HG02678 (cell line): ENCODE measurements around the gene NFIC.

Experiments
- ATAC-seq: cut with Tn5 transposase; IDR thresholded peaks from one replicate; pipeline ENCODE4 v1.9.1; 2021; ENCODE audit warnings: mild to moderate bottlenecking, moderate library complexity; ENCODE audit not compliant: unreplicated experiment

The NFIC gene

DNA sequence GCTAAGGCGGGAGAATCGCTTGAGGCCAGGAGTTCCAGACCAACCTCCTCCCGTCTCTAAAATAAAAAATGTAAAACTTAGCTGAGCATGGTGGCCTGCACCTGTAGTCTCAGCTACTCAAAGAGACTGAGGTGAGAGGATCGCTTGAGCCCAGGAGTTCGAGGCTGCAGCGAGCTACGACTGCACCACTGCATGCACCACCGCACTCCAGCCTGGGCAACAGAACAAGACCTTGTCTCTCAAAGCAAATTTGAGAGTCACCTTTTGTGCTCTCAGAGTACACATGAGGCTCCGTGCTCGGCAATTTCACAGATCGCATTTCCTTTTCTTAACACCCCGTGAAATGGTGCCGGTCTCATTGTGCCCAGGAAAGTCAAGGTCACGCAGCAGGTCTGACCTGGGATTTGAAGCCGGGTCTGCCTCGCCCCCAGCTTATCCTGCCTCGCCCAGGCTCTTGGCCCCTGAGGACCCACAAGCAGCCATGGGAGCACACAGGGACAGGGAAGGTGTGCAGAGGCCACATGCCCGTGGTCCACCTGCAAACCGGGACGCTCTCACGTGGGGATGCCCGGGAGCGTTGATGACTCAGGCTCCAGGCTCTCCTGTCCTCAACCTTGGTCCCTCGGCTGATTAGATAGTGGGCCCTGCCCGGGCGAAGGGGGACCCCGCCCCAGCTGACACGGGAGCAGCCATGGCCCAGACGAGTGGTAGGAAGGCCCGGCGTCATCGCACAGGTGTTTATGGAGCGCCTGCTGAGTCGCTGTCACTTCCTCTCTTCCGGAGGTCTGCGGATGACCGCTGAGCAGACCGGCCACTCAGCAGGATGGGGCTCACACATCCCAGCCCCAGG lies 115.1 kb downstream of the NFIC start:
- no peak for ATAC-seq

DNA sequence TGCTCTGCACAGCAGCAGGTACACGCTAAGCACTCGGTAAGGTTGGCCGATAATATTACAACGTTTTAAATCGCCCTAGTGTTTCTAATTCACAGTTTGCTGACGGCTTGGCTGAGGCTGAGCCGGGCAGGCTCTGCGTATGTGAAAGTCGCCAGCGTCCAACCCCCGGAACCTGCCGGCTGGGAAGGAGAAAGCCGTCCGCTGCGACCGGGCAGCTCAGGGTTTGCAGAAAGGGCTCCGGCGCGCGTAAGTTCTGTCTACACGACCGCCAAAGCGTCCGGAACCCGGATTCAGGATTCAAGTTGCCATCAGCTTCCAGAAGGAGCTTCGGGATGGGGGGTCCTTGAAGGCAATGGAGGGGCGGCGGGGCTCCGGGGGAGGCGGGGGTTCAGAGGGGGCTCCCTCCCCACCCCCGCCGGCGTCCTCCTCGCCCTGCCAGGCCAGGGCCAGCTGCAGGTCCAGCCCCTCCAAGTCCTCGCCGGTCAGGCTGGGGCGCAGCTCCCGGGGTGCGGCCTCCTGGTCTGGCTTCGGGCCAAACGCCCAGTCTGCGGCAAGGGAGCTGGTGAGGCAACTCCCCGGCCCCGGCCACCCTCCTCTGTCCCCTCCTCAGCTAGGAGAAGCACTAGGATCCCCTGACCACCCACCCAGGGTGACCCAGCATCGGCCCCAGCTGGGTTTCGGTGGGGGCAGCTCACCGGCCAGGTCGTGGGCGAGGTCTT lies 116.3 kb downstream of the NFIC start:
- ATAC-seq, result no peak

DNA sequence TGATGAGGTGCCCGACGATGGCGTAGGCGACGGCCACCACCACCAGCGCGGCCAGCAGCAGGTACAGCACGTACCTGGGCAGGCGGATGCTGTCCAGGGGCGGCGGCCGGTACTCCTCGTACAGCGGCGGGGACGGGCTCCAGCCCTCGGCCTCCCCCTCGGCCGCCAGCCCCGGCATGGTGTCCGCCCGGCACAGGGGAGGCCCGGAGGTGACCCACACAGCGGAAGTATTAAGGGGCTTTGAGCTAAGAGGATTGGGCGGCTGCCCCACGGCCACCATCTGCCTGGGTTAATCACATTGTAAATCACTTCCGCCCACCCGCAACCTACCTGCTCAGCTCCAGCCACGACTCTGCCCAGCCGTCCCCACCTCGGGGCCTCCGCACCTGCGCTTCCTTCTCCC lies 116.8 kb downstream of the NFIC start, which contains the start of gene SMIM44:
TSS of gene SMIM44 (minus strand) at position 216 of the 403 bp plus-strand sequence. CDS start at position 178, 38 bp downstream.
- no peak for ATAC-seq

DNA sequence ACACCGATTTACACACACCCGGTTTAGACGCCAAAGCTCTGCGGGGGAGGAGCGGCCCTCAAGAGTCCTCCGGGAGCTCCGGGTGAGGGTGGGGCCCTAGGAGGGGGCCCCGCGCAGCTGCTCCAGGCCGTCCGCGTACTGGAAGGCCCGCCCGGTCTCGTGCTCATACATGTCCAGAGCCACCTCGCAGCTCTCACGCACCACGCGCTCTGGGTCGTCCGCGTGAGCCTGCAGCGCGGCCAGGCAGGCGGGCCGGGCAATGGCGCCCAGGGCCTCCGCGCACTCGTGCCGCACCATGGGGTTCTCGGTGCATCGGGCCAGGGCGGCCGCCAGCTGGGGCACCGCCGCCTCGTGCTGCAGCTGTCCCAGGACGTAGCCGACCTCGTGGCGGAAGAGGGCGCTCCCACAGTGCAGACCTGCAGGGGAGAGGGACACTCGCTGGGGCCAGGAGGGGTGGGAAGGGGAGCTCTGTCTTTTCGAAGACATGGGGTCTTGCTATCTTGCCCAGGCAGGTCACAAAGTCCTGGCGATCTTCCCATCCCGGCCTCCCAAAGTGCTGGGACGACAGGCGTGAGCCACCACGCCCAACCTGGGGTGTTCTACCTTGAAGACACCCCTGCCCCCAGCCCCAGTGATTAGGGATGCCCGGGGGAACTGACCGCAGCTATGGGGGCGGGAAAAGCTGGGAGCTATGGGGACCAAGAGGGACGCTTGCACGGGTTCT lies 125.2 kb downstream of the NFIC start:
- no peak for ATAC-seq

DNA sequence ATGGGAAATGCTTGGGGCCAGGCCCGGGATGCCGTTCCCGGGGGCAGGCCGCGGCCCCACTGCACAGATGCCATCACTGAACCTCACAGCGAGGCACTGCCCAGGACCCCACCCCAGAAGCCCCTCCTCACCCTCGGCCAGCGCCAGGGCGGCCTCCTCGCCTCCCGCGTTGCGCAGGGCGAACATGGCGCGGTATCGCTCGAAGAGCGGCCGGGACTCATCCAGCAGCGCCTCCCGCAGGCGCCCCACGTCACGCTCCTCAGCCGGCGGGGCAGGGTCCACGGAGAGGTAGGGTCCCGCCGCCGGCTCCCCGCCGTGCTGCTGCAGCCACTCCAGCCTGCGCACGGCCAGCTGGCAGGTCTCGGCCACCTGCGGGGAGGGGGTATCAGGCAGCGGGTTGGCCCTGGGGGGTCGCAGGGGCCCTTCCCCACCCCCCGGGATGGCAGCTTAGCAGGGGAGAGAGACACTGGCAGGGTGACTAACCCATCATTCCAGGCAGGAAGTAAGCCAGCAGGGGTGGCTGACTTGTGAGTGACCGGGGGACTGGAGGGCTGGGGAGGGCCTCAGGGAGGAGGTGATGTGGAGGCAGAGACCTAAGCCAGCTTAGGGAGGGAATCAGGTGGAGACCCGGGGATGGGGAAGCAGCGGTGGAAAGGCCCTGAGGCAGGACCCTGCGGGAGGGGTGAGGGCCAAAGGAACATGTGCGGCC lies 125.9 kb downstream of the NFIC start:
- no peak for ATAC-seq

DNA sequence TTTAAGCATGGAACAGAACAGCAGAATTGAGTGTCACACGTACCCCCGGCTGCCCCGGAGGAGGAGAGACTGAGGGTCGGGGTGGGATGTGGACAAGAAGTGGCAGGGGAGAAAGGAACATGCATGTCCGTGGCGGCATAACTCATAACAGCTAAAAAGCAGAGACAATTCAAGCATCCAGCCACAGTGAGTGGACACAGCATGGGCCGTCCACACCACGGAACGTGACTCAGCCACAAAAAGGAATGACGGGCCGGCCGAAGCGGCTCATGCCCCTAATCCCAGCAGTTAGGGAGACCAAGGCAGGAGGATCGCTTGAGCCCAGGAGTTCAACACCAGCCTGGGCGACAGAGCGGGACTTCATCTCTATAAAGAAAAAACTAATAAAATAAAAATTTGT lies 126.5 kb downstream of the NFIC start:
- ATAC-seq, result no peak

DNA sequence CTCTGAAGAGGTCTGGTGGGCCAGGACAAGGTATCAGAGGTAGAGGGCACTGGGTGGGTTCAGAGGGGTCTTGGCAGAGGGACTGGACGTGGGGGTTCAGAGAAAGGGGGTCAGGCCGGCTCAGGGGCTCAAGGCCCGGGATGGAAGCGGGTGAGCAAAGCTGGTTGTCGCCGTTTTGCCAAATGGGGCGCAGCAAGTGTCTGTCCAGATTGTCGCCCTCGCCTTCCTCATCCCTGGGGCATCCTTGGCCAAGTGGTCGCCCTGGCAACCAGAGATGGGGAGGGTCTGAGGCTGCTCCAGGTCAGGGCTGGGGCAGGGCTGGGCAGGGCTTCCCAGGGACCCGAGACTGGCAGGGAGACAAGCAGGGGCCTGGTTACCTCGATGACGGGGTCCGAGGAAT lies 127.3 kb downstream of the NFIC start:
- no peak for ATAC-seq

DNA sequence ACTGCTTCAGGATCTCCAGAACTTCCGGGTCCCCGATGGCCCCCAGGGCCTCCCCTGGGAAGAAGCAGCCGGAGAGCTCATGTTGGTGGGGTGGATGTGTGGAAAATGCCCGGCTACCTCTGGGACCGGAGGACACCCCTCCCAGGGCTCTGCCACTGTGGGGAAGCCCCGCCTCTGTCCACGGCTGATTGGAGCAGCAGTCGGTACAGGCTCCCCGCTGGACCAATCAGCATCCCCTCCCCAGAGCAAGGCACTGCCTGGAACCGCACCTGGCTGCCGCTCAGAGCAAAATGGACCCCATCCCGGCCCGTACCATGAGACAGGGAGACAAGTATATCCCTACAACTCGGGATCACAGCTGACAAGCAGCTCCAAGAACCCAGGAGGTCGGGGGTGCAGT lies 127.7 kb downstream of the NFIC start:
- no peak for ATAC-seq

DNA sequence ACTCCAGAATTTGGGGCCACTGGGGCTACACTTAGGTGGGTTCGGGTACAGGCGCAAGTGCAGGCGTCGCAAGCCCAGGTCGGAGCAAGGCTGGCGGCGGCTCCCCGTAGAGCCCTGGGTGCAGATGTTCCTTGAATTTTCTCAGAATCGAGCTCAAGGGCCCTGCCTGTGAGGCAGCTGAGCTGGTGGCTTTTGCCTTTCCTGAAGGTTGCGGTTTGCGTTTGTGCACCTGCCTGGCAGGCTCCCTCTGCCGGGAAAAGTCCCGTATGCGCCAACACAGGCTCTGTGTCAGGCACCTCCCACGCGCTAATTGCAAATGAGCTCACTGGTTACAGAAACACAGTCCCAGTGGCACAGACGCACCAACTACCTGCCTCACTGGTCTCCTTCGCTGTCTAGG lies 128.2 kb downstream of the NFIC start:
- no peak for ATAC-seq

DNA sequence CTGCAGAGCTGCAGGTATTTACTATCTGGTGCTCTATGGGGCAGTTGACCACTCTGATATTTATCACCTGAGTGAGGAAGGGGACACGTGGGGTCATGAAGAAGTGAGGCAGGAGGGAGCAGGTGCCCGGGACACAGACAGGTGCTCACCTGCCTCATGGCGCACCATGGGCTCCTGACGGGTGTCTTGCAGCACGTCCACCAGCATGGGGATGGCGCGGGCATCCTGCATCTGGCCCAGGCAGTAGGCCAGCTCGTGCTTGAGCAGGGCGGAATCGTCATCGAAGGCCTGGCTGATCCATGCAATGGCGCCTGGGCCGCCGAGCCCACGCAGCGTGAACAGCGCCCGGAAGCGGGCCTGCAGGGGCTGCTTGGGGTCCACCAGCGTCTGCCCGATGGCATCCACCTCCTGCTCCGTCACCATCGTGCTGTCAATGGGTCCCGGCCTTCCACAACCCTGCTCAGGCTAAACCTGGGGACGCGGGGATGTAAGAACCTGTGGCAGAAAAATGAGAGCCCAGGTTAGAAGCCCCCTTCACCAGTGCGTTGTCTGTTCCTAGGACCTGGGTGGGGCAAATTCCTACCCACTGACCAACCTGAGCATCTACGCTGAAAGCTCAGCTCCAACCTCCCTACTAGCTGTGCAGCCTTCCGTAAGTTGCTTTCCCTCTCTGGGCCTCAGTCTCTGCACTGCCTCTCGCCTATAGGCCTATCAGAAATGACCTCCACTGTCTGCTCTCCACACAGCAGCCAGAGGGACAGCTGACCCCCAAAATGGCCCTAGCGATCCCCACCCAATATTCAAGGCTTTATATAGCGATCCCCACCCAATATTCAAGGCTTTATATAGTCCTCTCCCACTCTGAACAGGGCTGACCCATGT lies 130.2 kb downstream of the NFIC start:
- no peak for ATAC-seq

DNA sequence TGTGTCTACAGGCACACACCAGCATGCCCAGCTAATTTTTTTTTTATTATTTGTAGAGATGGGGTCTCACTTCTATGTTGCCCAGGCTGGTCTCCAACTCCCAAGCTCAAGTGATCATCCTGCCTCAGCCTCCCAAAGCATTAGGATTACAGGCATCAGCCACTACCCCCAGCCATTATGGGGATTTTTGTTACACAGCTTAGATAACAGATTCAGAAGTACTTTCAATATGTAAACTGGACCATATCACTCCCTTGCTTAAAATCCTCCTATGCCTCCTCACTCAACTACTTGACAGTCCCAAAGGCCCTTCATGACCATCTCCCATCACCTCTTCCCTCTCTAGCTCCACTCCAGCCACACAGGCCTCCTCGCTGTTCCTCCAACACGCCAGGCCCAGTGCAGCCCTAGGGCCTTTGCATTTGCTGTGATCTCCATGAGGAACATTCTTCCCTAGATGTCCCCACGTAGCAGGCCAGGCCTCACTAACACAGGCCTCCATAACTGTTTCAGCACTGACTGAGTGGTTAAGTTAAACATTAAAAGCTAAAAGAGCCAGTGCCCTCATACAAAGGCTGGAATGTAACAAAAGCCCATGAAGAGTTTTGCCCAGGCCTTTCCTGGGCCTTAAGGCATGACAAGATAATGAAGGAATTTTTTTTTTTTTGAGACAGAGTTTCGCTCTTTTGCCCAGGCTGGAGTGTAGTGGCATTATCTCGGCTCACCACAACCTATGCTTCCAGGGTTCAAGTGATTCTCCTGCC lies 131.6 kb downstream of the NFIC start:
- ATAC-seq, result no peak

DNA sequence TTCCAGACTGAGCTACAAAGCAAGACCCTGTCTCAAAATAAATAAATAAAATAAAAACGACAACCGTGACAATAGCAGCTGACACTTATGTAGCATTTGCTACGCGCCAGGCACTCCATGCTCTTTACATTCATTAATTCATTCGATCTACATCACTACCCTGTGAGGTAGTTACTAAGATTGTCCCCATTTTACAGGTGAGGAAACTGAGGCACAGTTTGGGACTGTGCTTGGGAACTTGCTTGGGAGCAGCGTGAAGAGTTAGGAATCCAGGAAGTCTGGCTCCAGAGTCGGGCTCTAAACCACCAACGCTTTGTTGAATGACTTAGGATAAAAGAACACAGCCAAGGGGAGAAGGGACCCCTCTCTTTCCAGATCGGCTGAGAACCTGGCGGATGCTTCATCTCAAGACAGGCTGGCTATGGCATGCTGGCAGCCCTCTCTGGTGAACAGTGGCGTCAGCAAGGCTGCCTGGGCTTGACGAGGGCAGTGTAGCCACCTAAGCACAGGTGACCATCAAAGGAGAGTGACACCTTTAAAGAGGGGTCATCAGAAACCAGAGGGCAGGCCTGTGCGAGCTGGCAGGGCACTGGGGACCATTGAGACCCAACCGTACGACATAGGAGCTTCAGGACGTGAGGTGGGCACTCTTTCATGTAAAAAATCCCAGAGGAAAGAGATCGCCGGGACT lies 133.5 kb downstream of the NFIC start:
- ATAC-seq, result no peak

DNA sequence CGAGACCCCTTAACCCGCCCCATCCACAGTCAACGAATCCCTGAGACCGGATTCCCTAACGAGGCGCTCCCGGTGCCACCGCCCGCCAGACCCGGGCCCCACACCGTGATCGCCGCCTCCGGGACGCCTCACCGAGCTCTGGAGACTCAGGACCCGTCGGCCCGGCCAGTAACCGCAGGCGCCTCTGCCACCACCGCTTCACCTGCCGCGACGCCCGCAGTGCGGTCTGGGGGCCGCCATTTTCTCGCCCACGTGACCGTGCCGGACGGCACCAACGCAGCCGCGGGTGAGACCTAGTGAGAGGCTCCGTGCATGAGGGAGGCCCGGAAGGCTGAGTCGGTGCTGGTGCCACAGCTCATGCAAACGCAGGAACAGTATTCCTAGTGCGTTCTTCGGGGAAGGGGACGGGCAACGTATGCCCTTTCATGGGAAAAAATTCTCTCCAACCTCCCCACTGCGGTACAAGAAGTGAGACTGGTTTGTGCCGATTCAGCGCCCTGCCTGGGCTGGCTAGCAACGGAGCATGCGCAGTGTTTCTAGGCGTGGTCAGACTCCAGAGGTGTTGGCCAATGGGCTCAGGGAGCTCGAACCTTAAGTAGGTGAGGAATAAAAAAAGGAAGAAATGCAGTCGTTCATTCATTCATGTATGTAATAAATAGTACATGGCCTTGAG lies 134.2 kb downstream of the NFIC start, which contains the start of gene DOHH:
TSS of gene DOHH (minus strand) at position 246 of the 673 bp plus-strand sequence. CDS start 3,860 bp downstream, outside the sequence.
- ATAC-seq, result peak; percentile 89

DNA sequence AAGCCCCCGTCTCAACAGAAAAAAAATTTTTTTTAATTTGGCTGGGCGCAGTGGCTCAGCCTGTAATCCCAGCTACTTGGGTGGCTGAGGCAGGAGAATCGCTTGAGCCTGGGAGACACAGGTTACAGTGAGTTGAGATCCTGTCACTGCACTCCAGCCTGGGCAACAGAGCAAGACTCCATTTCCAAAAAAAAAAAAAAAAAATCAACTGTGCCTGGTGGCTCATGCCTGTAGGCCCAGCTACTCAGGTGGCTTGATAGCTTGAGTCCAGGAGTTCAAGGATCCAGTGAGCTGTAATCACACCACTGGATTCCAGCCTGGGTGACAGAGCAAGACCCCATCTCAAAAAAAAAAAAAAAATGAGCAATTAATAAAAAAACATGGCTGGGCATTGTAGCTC lies 135.4 kb downstream of the NFIC start:
- no peak for ATAC-seq

DNA sequence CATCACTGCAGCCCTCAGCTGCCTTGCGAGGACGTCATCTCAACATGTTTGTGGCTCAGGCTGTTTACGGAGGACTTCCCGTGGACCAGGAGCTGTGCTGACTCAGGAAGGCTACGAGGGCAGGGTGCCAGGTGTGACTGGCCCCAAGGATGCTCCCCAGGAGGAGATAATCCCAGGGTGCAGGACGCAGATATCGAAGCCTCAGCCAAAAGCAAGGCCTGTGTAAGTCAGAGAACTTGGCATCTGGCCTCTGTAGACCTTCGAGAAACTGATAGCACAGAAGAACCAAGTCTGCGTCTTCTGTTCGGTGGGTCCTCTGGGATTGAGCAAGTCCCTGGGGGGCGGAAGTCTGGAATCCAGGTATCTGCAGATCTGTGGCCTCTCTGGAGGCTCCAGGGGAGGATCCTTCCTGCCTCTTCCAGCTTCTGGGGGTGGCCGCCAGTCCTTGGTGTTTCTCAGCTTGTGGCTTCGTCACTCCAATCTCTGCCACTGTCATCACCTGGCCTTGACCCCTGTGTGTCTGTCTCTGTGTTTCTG lies 136.7 kb downstream of the NFIC start:
- ATAC-seq, result no peak

DNA sequence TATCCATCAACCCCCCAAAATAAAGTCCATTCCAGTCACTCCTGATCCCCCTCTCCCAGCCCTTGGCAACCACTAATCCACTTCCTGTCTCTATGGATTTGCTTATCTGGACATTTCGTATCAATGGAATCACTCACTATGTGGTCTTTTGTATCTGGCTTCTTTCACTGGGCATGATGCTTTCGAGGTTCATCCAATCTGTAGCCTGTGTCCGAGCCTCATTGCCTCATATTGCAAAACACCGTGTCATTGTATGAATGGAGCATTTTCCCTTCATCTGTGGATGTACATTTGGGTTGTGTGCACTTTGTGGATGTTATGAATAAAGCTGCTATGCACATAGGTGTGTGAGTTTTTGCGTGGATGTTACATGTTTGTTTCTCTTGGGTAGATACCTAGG lies 138.4 kb downstream of the NFIC start:
- ATAC-seq, result no peak

DNA sequence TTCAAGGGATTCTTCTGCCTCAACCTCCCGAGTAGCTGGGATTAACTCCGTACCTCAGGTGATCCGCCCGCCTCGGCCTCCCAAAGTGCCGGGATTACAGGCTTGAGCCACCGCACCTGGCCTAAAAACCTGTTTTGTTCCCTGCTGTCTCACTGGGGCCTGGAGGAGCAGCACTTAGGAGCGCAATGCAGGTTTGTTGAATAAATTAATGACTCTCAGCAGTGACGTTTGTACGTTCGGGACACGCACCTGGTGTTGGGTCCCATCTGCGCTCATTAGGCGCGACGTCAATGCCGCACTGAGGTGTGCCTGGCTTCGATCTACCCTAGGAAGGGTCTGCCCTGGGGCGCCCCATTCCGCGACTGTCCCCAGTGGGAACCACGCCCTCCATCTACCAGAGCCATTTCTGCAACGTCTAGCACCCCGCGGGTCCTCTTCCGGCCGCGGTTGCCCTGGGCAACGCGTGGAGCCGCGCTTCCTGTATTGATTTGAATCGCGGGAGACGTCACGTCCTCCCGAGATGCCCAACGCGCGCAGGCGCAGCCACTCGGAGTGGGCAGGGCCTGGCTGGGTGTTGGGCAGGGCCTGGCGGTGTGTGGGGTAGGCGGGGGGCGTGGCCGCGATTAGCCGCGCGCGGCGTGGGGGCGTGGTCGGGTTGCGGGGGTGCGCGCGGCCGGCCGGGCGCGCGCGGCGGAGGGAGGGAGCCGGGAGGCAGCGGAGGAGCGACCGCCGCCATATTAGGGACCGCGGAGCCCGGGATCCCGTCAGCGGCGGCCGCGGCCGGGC lies 139.4 kb downstream of the NFIC start, which contains the start of gene FZR1:
TSS of gene FZR1 (plus strand) at position 714 of the 786 bp plus-strand sequence. CDS start 16,679 bp downstream, outside the sequence.
- ATAC-seq, result peak; percentile 91
